Right lobe of liver (tissue), 6 donors: ENCODE data around the gene C17orf114.

Experiments used
- ATAC-seq, 4 donors: fragments of 200-7000 bp; cut with Tn5 transposase; one replicate each; pipeline ENCODE4 v1.9.1; 2020; ENCODE audit warnings: mild to moderate bottlenecking in 4 of 4, moderate library complexity in 4 of 4
- DNase-seq, 3 donors: peaks; one replicate each; pipeline ENCODE4 v3.0.0-alpha.2; 2020
- H3K27ac ChIP-seq, 3 donors: fragments of 200-600 bp; one replicate each; pipeline ENCODE4 v1.8.0; 2022
- H3K27me3 ChIP-seq, 2 donors: fragments of 200-600 bp; one replicate each; pipeline ENCODE4 v1.8.0; 2022
- H3K36me3 ChIP-seq, 4 donors: fragments of 200-600 bp; sonication (generic) in 1 of 4; one replicate each; pipeline versions ENCODE4 v1.5.1 to v1.8.0; 2017 to 2022; ENCODE audit warnings: control low read depth in 1 of 4
- H3K4me1 ChIP-seq, 4 donors: fragments of 200-600 bp; sonication (generic) in 1 of 4; one replicate each; pipeline versions ENCODE4 v1.5.1 to v1.8.0; 2017 to 2022; ENCODE audit warnings: control low read depth in 1 of 4
- H3K4me3 ChIP-seq, 3 donors: fragments of 200-600 bp; one replicate each; pipeline ENCODE4 v1.8.0; 2022
- H3K9me3 ChIP-seq, 4 donors: fragments of 200-600 bp; sonication (generic) in 1 of 4; one replicate each; pipeline versions ENCODE4 v1.5.1 to v1.8.0; 2017 to 2022; ENCODE audit warnings: control low read depth in 1 of 4
- POLR2A ChIP-seq: fragments of 450-650 bp; IDR thresholded peaks from one replicate; pipeline ENCODE4 v1.6.1; 2017; ENCODE audit warnings: antibody characterized with exemption, mild to moderate bottlenecking
- WGBS: methylation state at CpG from one replicate; pipeline ENCODE4 v1.1.6; 2018; ENCODE audit warnings: low coverage, low lambda C conversion rate; ENCODE audit not compliant: insufficient coverage; ENCODE audit errors: missing lambda C conversion rate; 5-methylcytosine and 5-hydroxymethylcytosine counted together
- intact Hi-C, 2 donors: fragments of 100-400 bp; cut with DNase I; formaldehyde crosslinking; loops; one replicate each; pipeline versions ENCODE4 v1.11.2 to v1.14.1; 2022
- TF ChIP-seq, protein P1 (sequence below), 4 donors: fragments of 200-600 bp in 3 of 4; fragments of 450-650 bp in 1 of 4; IDR thresholded peaks; one replicate each; pipeline versions ENCODE4 v1.5.1 to v1.8.0; 2016 to 2022; ENCODE audit warnings: antibody characterized with exemption in 4 of 4, mild to moderate bottlenecking in 2 of 4
- donor health status: DM: no; HTN: yes; CAD: no.
- donor health status: DM: no; HTN: no; CAD: no.
- donor health status: DM: no; HTN: no; CAD: no.
- donor health status: DM: no; HTN: yes; CAD: no.
- donor health status: DM: no; HTN: yes; CAD: no.

The C17orf114 gene

DNA sequence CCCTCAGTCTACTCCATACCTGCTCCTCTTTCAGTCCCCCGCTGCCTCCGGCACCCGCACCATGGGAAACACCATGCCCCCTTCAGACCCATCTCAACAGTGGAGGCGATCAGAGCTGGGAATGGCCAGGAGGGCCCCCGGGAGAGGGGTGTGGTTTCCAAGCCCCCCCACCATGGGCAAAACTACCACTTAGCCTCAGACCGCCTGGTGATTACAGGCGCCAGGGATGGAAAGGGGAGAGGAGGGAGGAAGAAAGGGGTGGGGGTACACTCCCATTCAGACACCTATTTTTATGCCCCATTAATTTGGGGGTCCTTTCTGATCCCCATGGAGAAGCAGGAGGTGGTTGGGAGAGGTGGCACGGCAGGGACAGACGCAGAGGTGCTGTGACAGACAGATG, at the start of gene C17orf114:
Gene C17orf114 (minus strand): TSS at position 101 of the 400 bp plus-strand sequence.
- 77% methylated on average over 9 of the region's 9 CpGs for WGBS
- intact Hi-C loops: no loop called here
- ATAC-seq: no peak

DNA sequence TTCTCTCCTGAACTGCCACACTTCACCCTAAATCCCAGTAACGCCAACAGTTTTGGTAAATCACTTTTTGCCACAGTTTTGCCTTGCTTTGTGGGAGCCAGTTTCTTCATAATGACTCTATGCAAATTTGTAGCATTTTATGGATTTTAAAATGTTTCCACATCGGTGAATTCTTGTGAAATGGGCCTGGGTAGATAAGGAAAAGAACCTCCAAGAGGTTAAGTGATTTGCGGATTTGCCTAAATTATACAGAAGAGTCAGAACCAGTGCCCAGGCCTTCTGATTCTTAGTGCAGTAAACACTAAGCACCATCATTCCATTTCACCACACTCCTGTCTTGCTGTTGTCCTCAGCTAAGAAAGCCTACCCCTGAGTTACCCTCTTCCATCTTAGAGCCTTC, 49.0 kb upstream of the C17orf114 start:
- intact Hi-C loops: no loop called here
- no peak overlapping the region for H3K27ac ChIP-seq
- no peak for TF ChIP-seq POLR2A
- TF ChIP-seq, protein P1, sequence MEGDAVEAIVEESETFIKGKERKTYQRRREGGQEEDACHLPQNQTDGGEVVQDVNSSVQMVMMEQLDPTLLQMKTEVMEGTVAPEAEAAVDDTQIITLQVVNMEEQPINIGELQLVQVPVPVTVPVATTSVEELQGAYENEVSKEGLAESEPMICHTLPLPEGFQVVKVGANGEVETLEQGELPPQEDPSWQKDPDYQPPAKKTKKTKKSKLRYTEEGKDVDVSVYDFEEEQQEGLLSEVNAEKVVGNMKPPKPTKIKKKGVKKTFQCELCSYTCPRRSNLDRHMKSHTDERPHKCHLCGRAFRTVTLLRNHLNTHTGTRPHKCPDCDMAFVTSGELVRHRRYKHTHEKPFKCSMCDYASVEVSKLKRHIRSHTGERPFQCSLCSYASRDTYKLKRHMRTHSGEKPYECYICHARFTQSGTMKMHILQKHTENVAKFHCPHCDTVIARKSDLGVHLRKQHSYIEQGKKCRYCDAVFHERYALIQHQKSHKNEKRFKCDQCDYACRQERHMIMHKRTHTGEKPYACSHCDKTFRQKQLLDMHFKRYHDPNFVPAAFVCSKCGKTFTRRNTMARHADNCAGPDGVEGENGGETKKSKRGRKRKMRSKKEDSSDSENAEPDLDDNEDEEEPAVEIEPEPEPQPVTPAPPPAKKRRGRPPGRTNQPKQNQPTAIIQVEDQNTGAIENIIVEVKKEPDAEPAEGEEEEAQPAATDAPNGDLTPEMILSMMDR (IDR thresholded peaks at IDR 0.05): no peak
- no peak overlapping the region for H3K4me3 ChIP-seq
- H3K36me3 ChIP-seq: no peaks in the 10 kb centered on the region
- no peaks in the 10 kb centered on the region for H3K9me3 ChIP-seq
- 72% methylated on average over 3 of the region's 3 CpGs for WGBS
- no peaks in the 10 kb centered on the region for H3K27me3 ChIP-seq
- DNase-seq: no peak
- H3K4me1 ChIP-seq: no peaks in the 10 kb centered on the region
- ATAC-seq: no peak

More for the DNA sequence above, at the start of gene C17orf114:
- Histone ChIP-seq H3K4me1 (peaks cover 0 to 4% (median 0%) of the 10 kb centered on the region in 4 donors), H3K9me3 (no peaks in the 10 kb centered on the region), H3K27ac (no peak within 1 kb of the TSS), H3K4me3 (no peak within 1 kb of the TSS), H3K27me3 (no peaks in the 10 kb centered on the region), H3K36me3 (peaks cover 0 to 17% (median 0%) of the 10 kb centered on the region in 4 donors)
- DNase-seq: no peak
- TF ChIP-seq, protein P1 (IDR thresholded peaks at IDR 0.05): no peak
- no peak for TF ChIP-seq POLR2A

DNA sequence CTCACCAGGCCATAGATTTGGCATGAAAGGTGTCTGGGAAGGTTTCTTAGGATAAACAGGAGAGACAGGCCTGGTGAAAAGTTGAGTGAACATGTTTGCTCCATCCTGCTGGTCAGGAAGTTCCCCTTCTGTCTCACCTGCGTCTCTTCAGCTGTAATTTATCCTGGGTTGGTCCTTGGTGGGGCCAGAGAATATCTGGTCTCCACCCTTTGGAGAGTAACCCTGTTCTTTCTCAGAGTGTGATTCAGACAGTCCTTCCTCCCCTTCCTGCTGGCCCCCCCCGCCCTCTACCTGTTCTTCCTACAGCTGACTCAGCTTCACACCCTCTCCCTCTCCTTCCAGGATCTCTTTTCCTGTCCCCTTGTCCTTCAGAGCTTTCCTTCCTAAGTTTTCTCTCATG, 48.1 kb upstream of the C17orf114 start:
- H3K4me1 ChIP-seq: no peaks in the 10 kb centered on the region
- H3K9me3 ChIP-seq: no peaks in the 10 kb centered on the region
- no peak overlapping the region for H3K4me3 ChIP-seq
- ATAC-seq: no peak
- no peaks in the 10 kb centered on the region for H3K36me3 ChIP-seq
- TF ChIP-seq, protein P1 (IDR thresholded peaks at IDR 0.05): no peak
- TF ChIP-seq POLR2A: no peak
- H3K27ac ChIP-seq: no peak overlapping the region
- intact Hi-C loops: no loop called here
- no peaks in the 10 kb centered on the region for H3K27me3 ChIP-seq
- no CpG with 5 or more reads among the region's 2 CpGs for WGBS
- DNase-seq: no peak

DNA sequence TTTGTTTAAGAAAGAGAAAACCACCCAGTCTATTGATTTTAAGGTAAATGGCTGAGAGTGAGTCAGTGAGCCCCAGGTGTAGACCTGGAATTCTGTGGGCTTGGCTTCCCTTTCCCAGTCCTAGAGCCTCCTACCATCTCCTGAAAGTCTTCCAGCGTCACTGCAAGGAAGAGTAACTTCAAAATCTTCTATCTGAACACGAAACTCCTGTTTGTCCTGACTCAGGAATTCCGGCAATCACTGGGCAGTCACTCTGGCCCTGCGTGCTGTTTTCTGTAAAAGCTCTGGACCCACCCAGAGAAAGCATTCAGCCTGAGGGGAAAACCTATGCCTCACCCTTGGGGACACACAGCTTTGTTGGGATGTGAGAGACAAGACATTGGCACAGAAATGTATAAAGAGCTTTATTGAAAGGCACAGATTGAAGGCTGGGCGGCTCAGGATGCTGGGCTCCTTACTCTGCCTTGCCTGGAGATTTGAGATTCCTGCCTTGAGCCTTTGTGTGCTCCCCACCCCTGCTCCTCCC, 46.9 kb upstream of the C17orf114 start:
- DNase-seq (no peak), ATAC-seq (no peak)
- no peak for TF ChIP-seq POLR2A
- TF ChIP-seq, protein P1 (IDR thresholded peaks at IDR 0.05): no peak
- H3K4me3 ChIP-seq: no peak overlapping the region
- WGBS: 92% methylated on average over 3 of the region's 5 CpGs
- H3K36me3 ChIP-seq: no peaks in the 10 kb centered on the region
- no peaks in the 10 kb centered on the region for H3K4me1 ChIP-seq
- H3K9me3 ChIP-seq: no peaks in the 10 kb centered on the region
- H3K27ac ChIP-seq: no peak overlapping the region
- intact Hi-C loops: no loop called here
- H3K27me3 ChIP-seq: no peaks in the 10 kb centered on the region
